Measurements from ENCODE around the gene SLC38A3. TPM values are rescaled to one million over a fixed set of nuclear protein-coding genes. Genes with fewer than 3 reads are reported as not detected.

Gene SLC38A3
- total and polyA plus RNA-seq, 9 of the 15 experiments (the other 6 are each of a cell fraction or from before 2014, with no cell fraction given): 0.09 to 0.38 (median 0.16) TPM; not detected in 6

- TF ChIP-seq TSC22D4 (tag; IDR thresholded peaks at IDR 0.05): no peak
- TF ChIP-seq PHB2 (IDR thresholded peaks at IDR 0.05; ENCODE audit: low read depth): no peak
- no peak for TF ChIP-seq ZNF780A (CRISPR knock-in tag; IDR thresholded peaks at IDR 0.05)
- TF ChIP-seq FOXJ2 (tag; IDR thresholded peaks at IDR 0.05): no peak
- TF ChIP-seq KLF16 (IDR thresholded peaks at IDR 0.05): peak; percentile 31; the same call in 1 of the 2 replicates
- TF ChIP-seq ZZZ3 (IDR thresholded peaks at IDR 0.05): no peak
- peak; percentile 38; the same call in 1 of the 2 replicates for TF ChIP-seq ZNF592 (IDR thresholded peaks at IDR 0.05)
- TF ChIP-seq PRDM10 (IDR thresholded peaks at IDR 0.05; ENCODE audit: partially characterized antibody): no peak
- TF ChIP-seq YBX1 (IDR thresholded peaks at IDR 0.05): no peak
- 0 out of 2 replicates have a peak, but pooled peaks have one; percentile 3 for TF ChIP-seq RUNX1 (IDR thresholded peaks at IDR 0.05; ENCODE audit: low read depth)
- no peak for TF ChIP-seq ZNF124 (CRISPR knock-in tag; IDR thresholded peaks at IDR 0.05)
- TF ChIP-seq C11orf30 (IDR thresholded peaks at IDR 0.05; ENCODE audit: low read depth): no peak
- no peak for TF ChIP-seq E4F1 (CRISPR knock-in tag; IDR thresholded peaks at IDR 0.05; ENCODE audit: borderline replicate concordance)
- no peak for TF ChIP-seq FUS (optimal IDR thresholded peaks at IDR 0.05; ENCODE audit: low read depth, low read length)
- TF ChIP-seq BCL6 (CRISPR knock-in tag; IDR thresholded peaks at IDR 0.05): no peak
- TF ChIP-seq HOXB6 (CRISPR knock-in tag; IDR thresholded peaks at IDR 0.05; ENCODE audit: borderline replicate concordance): no peak
These were observed 55.2 kb downstream of the SLC38A3 start (continued) for GRCh38 chr3:50260027-50260941.

All from K562 (cell line).